ENCODE results near the gene TOMM70.

- TF ChIP-seq CTCF (CRISPR knock-in tag; IDR thresholded peaks at IDR 0.05) (no peak), RORA (CRISPR knock-in tag; IDR thresholded peaks at IDR 0.05) (no peak), MEIS2 (CRISPR knock-in tag; IDR thresholded peaks at IDR 0.05) (no peak), MAZ (IDR thresholded peaks at IDR 0.05; ENCODE audit: borderline replicate concordance, low read depth, low read length) (no peak), MAZ (CRISPR knock-in tag; IDR thresholded peaks at IDR 0.05; ENCODE audit: low read depth) (no peak), ZNF274 (CRISPR knock-in tag; IDR thresholded peaks at IDR 0.05) (no peak), NFE2L2 (IDR thresholded peaks at IDR 0.05; ENCODE audit: low read length) (no peak), SAP130 (CRISPR knock-in tag; IDR thresholded peaks at IDR 0.05; ENCODE audit: low read depth) (no peak), ZBTB26 (CRISPR knock-in tag; IDR thresholded peaks at IDR 0.05; ENCODE audit: borderline replicate concordance) (no peak), ESRRA (CRISPR knock-in tag; IDR thresholded peaks at IDR 0.05; ENCODE audit: low read depth) (no peak), RBM39 (IDR thresholded peaks at IDR 0.05; ENCODE audit: low read depth, low read length, poor library complexity, severe bottlenecking) (no peak), PHF8 (CRISPR knock-in tag; IDR thresholded peaks at IDR 0.05) (no peak)
These were observed 6.3 kb upstream of the TOMM70 start for GRCh38 chr3:100407164-100407563.
